HepG2 (cell line): ENCODE data around the gene ELL3. TPM values are rescaled to one million over a fixed set of nuclear protein-coding genes. Genes with fewer than 3 reads are reported as not detected.

ENCODE experiments used
- AHR ChIP-seq: IDR thresholded peaks from 2 replicates; pipeline ENCODE4 v1.6.1; 2018; ENCODE audit warnings: missing genetic modification reagents, missing compliant biosample characterization
- CEBPB ChIP-seq: IDR thresholded peaks from 2 replicates; pipeline ENCODE4 v1.6.1; 2011; ENCODE audit warnings: low read depth, low read length, improper control_type of control experiment, borderline replicate concordance
- GATAD2A ChIP-seq: IDR thresholded peaks from 2 replicates; pipeline ENCODE4 v1.6.1; 2016
- HNRNPLL ChIP-seq: fragments of 200-400 bp; formaldehyde crosslinking; IDR thresholded peaks from 2 replicates; pipeline ENCODE4 v1.6.1; 2017; ENCODE audit warnings: mild to moderate bottlenecking, low read depth, low read length; ENCODE audit not compliant: poor library complexity, severe bottlenecking
- HOXD1 ChIP-seq: sonication (generic); formaldehyde crosslinking; IDR thresholded peaks from 2 replicates; pipeline ENCODE4 v1.5.0; 2020; ENCODE audit warnings: missing genetic modification reagents
- JUN ChIP-seq: sonication (generic); formaldehyde crosslinking; IDR thresholded peaks from 2 replicates; pipeline ENCODE4 v1.4.0; 2020; ENCODE audit warnings: mild to moderate bottlenecking, missing genetic modification reagents
- REST ChIP-seq, 2 experiments: IDR thresholded peaks; 2 replicates each; pipeline ENCODE4 v1.6.1; 2011 to 2012; ENCODE audit warnings: low read length in 2 of 2, borderline replicate concordance in 1 of 2, low read depth in 1 of 2, mild to moderate bottlenecking in 1 of 2, moderate library complexity in 1 of 2
- RFX5 ChIP-seq: IDR thresholded peaks from 2 replicates; pipeline ENCODE4 v1.6.1; 2011; ENCODE audit warnings: low read depth, low read length, improper control_type of control experiment
- TFDP2 ChIP-seq: sonication (generic); formaldehyde crosslinking; IDR thresholded peaks from 2 replicates; pipeline ENCODE4 v1.4.0; 2020; ENCODE audit warnings: missing genetic modification reagents
- ZBTB25 ChIP-seq: IDR thresholded peaks from 2 replicates; pipeline ENCODE4 v1.6.1; 2018; ENCODE audit warnings: missing genetic modification reagents
- ZFP36L1 ChIP-seq: sonication (generic); formaldehyde crosslinking; IDR thresholded peaks from 2 replicates; pipeline ENCODE4 v1.8.0; 2022; ENCODE audit warnings: mild to moderate bottlenecking, missing genetic modification reagents, moderate library complexity
- ZFP36L2 ChIP-seq: sonication (generic); formaldehyde crosslinking; IDR thresholded peaks from 2 replicates; pipeline ENCODE4 v1.4.0; 2020; ENCODE audit warnings: missing genetic modification reagents
- ZIK1 ChIP-seq: sonication (generic); formaldehyde crosslinking; IDR thresholded peaks from 2 replicates; pipeline ENCODE4 v1.5.0; 2020; ENCODE audit warnings: mild to moderate bottlenecking, low read depth, missing genetic modification reagents, borderline replicate concordance
- ZNF264 ChIP-seq: sonication (generic); formaldehyde crosslinking; IDR thresholded peaks from 2 replicates; pipeline ENCODE4 v1.4.0; 2020; ENCODE audit warnings: missing genetic modification reagents
- ZNF367 ChIP-seq: sonication (generic); formaldehyde crosslinking; IDR thresholded peaks from 2 replicates; pipeline ENCODE4 v1.4.0; 2020; ENCODE audit warnings: missing genetic modification reagents, borderline replicate concordance
- ZNF431 ChIP-seq: sonication (generic); formaldehyde crosslinking; IDR thresholded peaks from 2 replicates; pipeline ENCODE4 v1.9.0; 2022; ENCODE audit warnings: missing genetic modification reagents, low read depth, mild to moderate bottlenecking, borderline replicate concordance
- ZNF644 ChIP-seq: IDR thresholded peaks from 2 replicates; pipeline ENCODE4 v1.6.1; 2016; ENCODE audit warnings: low read depth
- ZNF747 ChIP-seq: sonication (generic); formaldehyde crosslinking; IDR thresholded peaks from 2 replicates; pipeline ENCODE4 v1.8.1; 2023; ENCODE audit warnings: missing genetic modification reagents, mild to moderate bottlenecking, borderline replicate concordance
- ZNF777 ChIP-seq: sonication (generic); formaldehyde crosslinking; IDR thresholded peaks from 2 replicates; pipeline ENCODE4 v1.4.0; 2020; ENCODE audit warnings: missing genetic modification reagents
- ZSCAN20 ChIP-seq: sonication (generic); formaldehyde crosslinking; IDR thresholded peaks from 2 replicates; pipeline ENCODE4 v1.4.0; 2020; ENCODE audit warnings: missing genetic modification reagents, mild to moderate bottlenecking, borderline replicate concordance
- polyA plus RNA-seq, 8 experiments: library from polyadenylated mRNA; depleted of rRNA in 3 of 8; stranded (reverse) in 7 of 8; unstranded in 1 of 8; fragments of >200 nt; fragmentation: Illumina TruSeq in 4 of 8; extraction: Trizol in 4 of 8; gene quantifications; 2 replicates each; pipeline versions ENCODE4 v1.2.1 to v1.2.3, GENCODE V29; 2011 to 2016; ENCODE audit warnings: low read depth in 4 of 8, missing spikeins in 1 of 8, mixed read lengths in 1 of 8; ENCODE audit not compliant: insufficient read depth in 1 of 8
- total RNA-seq, 5 experiments: library from RNA; depleted of rRNA; stranded (reverse); fragments of >200 nt; fragmentation: Illumina TruSeq; extraction: Trizol; gene quantifications; 2 replicates each; pipeline ENCODE4 v1.2.3, GENCODE V29; 2016; ENCODE audit warnings: low read depth in 1 of 5
- TF ChIP-seq, protein P1 (sequence below): sonication (generic); formaldehyde crosslinking; IDR thresholded peaks from 2 replicates; pipeline ENCODE4 v1.5.1; 2020; ENCODE audit warnings: mild to moderate bottlenecking, missing genetic modification reagents, borderline replicate concordance

ELL3 gene
- total and polyA plus RNA-seq, 2 of the 13 experiments (the other 11 are each of a cell fraction or from before 2014, with no cell fraction given), result 6.1 to 8.8 TPM

DNA sequence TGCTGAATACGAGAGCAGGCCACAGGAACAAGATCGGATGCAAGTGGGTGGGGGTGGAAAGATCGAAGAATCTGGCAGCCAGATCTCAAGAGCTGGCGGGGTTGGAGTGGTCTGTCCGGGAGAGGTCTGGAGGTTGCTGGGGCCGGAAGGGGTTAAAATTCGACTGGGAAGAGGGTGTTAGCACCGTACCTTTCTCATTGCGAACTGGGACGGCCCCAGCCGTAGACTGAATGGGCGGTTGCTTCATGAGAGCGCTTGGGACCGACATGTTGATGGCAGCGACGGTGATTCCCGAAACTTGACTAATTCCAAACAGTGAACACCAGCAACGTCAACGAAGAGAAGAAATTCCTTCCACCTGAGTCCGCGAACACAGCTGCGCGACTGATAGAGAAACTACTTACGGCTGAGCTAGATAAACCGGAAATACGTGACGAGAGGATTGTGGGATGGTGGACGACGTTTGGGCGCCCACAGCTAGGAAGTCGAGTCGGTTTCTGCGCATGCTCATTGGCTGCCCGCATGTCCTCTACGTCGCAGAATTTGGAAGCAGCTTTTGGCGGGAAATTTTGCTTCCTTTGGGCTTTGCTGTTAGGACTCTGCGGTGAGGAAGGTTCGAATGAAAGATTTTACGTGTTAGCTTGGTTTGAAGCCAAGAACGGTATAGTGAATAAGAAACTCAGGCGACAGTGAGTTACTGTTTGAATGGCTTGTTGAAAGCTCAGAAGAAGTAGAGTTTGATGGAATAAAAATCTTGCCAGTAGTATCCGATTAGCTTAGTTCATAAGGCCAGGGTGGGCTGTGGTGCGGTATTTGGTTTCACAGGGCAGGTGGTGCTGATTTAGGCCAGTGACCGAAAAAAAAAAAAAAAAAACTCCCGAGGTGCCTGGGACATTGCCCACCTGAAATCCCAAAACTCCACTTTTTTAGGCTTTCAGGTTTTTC lies 47.8 kb upstream of the ELL3 start, which contains the start of gene MFAP1 (continued):
- TF ChIP-seq REST (IDR thresholded peaks at IDR 0.05; ENCODE audit: borderline replicate concordance in 1 of 2, low read depth in 1 of 2, low read length in 2 of 2) (peak in 1 of 2 experiments; percentile 64; a peak in 1 of 4 replicates), ZNF264 (CRISPR knock-in tag) (peak; percentile 46; the same call in 1 of the 2 replicates), HOXD1 (CRISPR knock-in tag) (0 out of 2 replicates have a peak, but pooled peaks have one; percentile 44), ZFP36L2 (CRISPR knock-in tag) (no peak), ZNF777 (CRISPR knock-in tag) (peak; percentile 71), RFX5 (no peak), HNRNPLL (no peak), JUN (0 out of 2 replicates have a peak, but pooled peaks have one; percentile 58), ZNF367 (no peak), ZIK1 (CRISPR knock-in tag) (peak; percentile 44; the same call in 1 of the 2 replicates), ZNF644 (CRISPR knock-in tag) (no peak), ZBTB25 (peak; percentile 84; the same call in 1 of the 2 replicates), TFDP2 (CRISPR knock-in tag) (peak; percentile 99), CEBPB (peak; percentile 30; the same call in 1 of the 2 replicates), ZSCAN20 (peak; percentile 29; the same call in 1 of the 2 replicates), ZNF747 (CRISPR knock-in tag) (no peak; the same call in 1 of the 2 replicates), ZNF431 (0 out of 2 replicates have a peak, but pooled peaks have one; percentile 61), AHR (CRISPR knock-in tag) (no peak), GATAD2A (CRISPR knock-in tag) (peak; percentile 69), ZFP36L1 (CRISPR knock-in tag) (0 out of 2 replicates have a peak, but pooled peaks have one; percentile 70)
- TF ChIP-seq, protein P1, sequence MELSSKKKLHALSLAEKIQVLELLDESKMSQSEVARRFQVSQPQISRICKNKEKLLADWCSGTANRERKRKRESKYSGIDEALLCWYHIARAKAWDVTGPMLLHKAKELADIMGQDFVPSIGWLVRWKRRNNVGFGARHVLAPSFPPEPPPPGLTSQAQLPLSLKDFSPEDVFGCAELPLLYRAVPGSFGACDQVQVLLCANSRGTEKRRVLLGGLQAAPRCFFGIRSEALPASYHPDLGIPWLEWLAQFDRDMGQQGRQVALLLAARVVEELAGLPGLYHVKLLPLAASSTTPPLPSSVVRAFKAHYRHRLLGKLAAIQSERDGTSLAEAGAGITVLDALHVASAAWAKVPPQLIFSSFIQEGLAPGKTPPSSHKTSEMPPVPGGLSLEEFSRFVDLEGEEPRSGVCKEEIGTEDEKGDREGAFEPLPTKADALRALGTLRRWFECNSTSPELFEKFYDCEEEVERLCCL (CRISPR knock-in tag), result 0 out of 2 replicates have a peak, but pooled peaks have one; percentile 50
